Prostate gland (tissue), 2 donors: Measurements from ENCODE around the gene PELO. TPM values are rescaled to one million over a fixed set of nuclear protein-coding genes. Genes with fewer than 3 reads are reported as not detected.

ENCODE experiments used
- DNase-seq: peaks from one replicate; pipeline ENCODE4 v3.0.0-alpha.2; 2019; ENCODE audit warnings: low spot score
- H3K27ac ChIP-seq, 2 donors: fragments of 200-600 bp; sonication (generic); 2 replicates each; pipeline ENCODE4 v1.5.1; 2017 to 2019
- H3K27me3 ChIP-seq: fragments of 200-600 bp; sonication (generic); replicated peaks from 2 replicates; pipeline ENCODE4 v1.5.1; 2019; ENCODE audit not compliant: insufficient read depth
- H3K36me3 ChIP-seq, 2 donors: fragments of 200-600 bp; sonication (generic); 1 replicate in 1 of 2; 2 replicates in 1 of 2; pipeline versions ENCODE4 v1.5.1 to v1.8.1; 2017 to 2019
- H3K4me1 ChIP-seq: fragments of 200-600 bp; sonication (generic); replicated peaks from 2 replicates; pipeline ENCODE4 v1.5.1; 2019
- H3K4me3 ChIP-seq, 2 donors: fragments of 200-600 bp; sonication (generic); 2 replicates each; pipeline ENCODE4 v1.5.1; 2017 to 2019
- H3K9me3 ChIP-seq: fragments of 200-600 bp; sonication (generic); 2 replicates; pipeline ENCODE4 v1.5.1; 2017
- POLR2A ChIP-seq: fragments of 450-650 bp; IDR thresholded peaks from one replicate; pipeline ENCODE4 v1.6.1; 2016; ENCODE audit warnings: antibody characterized with exemption, mild to moderate bottlenecking
- POLR2AphosphoS5 ChIP-seq: sonication (generic); formaldehyde crosslinking; IDR thresholded peaks from one replicate; pipeline ENCODE4 v1.6.1; 2017; ENCODE audit warnings: antibody characterized with exemption
- WGBS: methylation state at CpG from one replicate; pipeline ENCODE4 v1.1.5; 2018; 5-methylcytosine and 5-hydroxymethylcytosine counted together
- intact Hi-C: fragments of 100-400 bp; cut with DNase I; formaldehyde crosslinking; loops from one replicate; pipeline ENCODE4 v1.14.2; 2022
- total RNA-seq, 2 donors: library from RNA; depleted of rRNA; stranded (reverse); fragments of >200 nt; gene quantifications; one replicate each; pipeline ENCODE4 v1.1.0, GENCODE V29; 2016
- TF ChIP-seq, protein P1 (sequence below), 4 experiments: fragments of 200-600 bp in 2 of 4; fragments of 450-650 bp in 2 of 4; sonication (generic) in 2 of 4; IDR thresholded peaks; 1 replicate in 3 of 4; 2 replicates in 1 of 4; pipeline ENCODE4 v1.5.1; 2016 to 2019; ENCODE audit warnings: antibody characterized with exemption in 4 of 4, mild to moderate bottlenecking in 2 of 4, moderate library complexity in 2 of 4

The PELO gene
- total RNA-seq, 2 donors from 2014 or later: 14.9 to 18.8 TPM

- Histone ChIP-seq H3K4me1 (peaks cover 13% of the 10 kb centered on the region), H3K27ac (peak overlapping the region in 1 of 2 donors; percentile 91), H3K36me3 (no peaks in the 10 kb centered on the region), H3K4me3 (peak overlapping the region in 1 of 2 donors; percentile 66), H3K27me3 (no peaks in the 10 kb centered on the region), H3K9me3 (no peaks in the 10 kb centered on the region)
- no peak for DNase-seq
- intact Hi-C loops: loop anchor here (5.0 kb wide), 1 partner anchor 90 kb away; no protein-coding TSS in a partner anchor
- no peak for TF ChIP-seq POLR2AphosphoS5
- TF ChIP-seq, protein P1, sequence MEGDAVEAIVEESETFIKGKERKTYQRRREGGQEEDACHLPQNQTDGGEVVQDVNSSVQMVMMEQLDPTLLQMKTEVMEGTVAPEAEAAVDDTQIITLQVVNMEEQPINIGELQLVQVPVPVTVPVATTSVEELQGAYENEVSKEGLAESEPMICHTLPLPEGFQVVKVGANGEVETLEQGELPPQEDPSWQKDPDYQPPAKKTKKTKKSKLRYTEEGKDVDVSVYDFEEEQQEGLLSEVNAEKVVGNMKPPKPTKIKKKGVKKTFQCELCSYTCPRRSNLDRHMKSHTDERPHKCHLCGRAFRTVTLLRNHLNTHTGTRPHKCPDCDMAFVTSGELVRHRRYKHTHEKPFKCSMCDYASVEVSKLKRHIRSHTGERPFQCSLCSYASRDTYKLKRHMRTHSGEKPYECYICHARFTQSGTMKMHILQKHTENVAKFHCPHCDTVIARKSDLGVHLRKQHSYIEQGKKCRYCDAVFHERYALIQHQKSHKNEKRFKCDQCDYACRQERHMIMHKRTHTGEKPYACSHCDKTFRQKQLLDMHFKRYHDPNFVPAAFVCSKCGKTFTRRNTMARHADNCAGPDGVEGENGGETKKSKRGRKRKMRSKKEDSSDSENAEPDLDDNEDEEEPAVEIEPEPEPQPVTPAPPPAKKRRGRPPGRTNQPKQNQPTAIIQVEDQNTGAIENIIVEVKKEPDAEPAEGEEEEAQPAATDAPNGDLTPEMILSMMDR (IDR thresholded peaks at IDR 0.05): no peak
- no peak for TF ChIP-seq POLR2A
- 36% methylated on average over 2 of the region's 2 CpGs for WGBS
These were observed 14.7 kb downstream of the PELO start for GRCh38 chr5:52802272-52802973.

- H3K27ac ChIP-seq: peak overlapping the region in 1 of 2 donors; percentile 3
These were observed 15.2 kb downstream of the PELO start for GRCh38 chr5:52802974-52803336.

GRCh38 chr5:52804387-52804791 is 16.7 kb downstream of the PELO start:
- H3K4me3 ChIP-seq: no peak overlapping the region
- no peak for DNase-seq
- 26% methylated on average over 2 of the region's 2 CpGs for WGBS

More at GRCh38 chr5:52802974-52803336, 15.2 kb downstream of the PELO start:
- Histone ChIP-seq H3K27me3 (no peaks in the 10 kb centered on the region), H3K9me3 (no peaks in the 10 kb centered on the region), H3K4me3 (peak overlapping the region in 1 of 2 donors; percentile 66), H3K36me3 (no peaks in the 10 kb centered on the region), H3K4me1 (peaks cover 13% of the 10 kb centered on the region)
- TF ChIP-seq POLR2A (no peak), POLR2AphosphoS5 (no peak)
- TF ChIP-seq, protein P1 (IDR thresholded peaks at IDR 0.05): no peak
- no peak for DNase-seq
- WGBS: 58% methylated on average over 6 of the region's 6 CpGs
- intact Hi-C loops: loop anchor here (5.0 kb wide), 1 partner anchor 89 kb away; no protein-coding TSS in a partner anchor

GRCh38 chr5:52804981-52805380 is 17.3 kb downstream of the PELO start:
- intact Hi-C loops: loop anchor here (5.0 kb wide), 1 partner anchor 87 kb away; no protein-coding TSS in a partner anchor
- TF ChIP-seq POLR2A (no peak), POLR2AphosphoS5 (no peak)
- TF ChIP-seq, protein P1 (IDR thresholded peaks at IDR 0.05): no peak
- H3K27me3 ChIP-seq: no peaks in the 10 kb centered on the region
- WGBS: 66% methylated on average over 2 of the region's 2 CpGs
- H3K4me3 ChIP-seq: no peak overlapping the region
- H3K4me1 ChIP-seq: peaks cover 13% of the 10 kb centered on the region
- no peaks in the 10 kb centered on the region for H3K36me3 ChIP-seq
- no peak for DNase-seq
- no peaks in the 10 kb centered on the region for H3K9me3 ChIP-seq
- peak overlapping the region in 1 of 2 donors; percentile 3 for H3K27ac ChIP-seq

More at GRCh38 chr5:52804387-52804791, 16.7 kb downstream of the PELO start:
- H3K27me3 ChIP-seq: no peaks in the 10 kb centered on the region
- H3K4me1 ChIP-seq: peaks cover 13% of the 10 kb centered on the region
- intact Hi-C loops: loop anchor here (5.0 kb wide), 1 partner anchor 88 kb away; no protein-coding TSS in a partner anchor
- no peak for TF ChIP-seq POLR2AphosphoS5
- TF ChIP-seq, protein P1 (IDR thresholded peaks at IDR 0.05): no peak
- TF ChIP-seq POLR2A: no peak
- no peaks in the 10 kb centered on the region for H3K9me3 ChIP-seq
- no peaks in the 10 kb centered on the region for H3K36me3 ChIP-seq
- H3K27ac ChIP-seq: peak overlapping the region; percentile 3 to 20
